MM.1S (cell line): Measurements from ENCODE around the gene CNGA3.

Source experiments
- DNase-seq: peaks from one replicate; pipeline ENCODE4 v3.0.0-alpha.2; 2015
- H2AFZ ChIP-seq: fragments of 300-600 bp; sonication (generic); 2 replicates; pipeline ENCODE4 v1.6.0; 2016; ENCODE audit warnings: antibody characterized with exemption, low read length
- H3F3A ChIP-seq: fragments of 300-600 bp; sonication (generic); 2 replicates; pipeline ENCODE4 v1.6.1; 2016; ENCODE audit warnings: mild to moderate bottlenecking, antibody characterized with exemption, low read length, moderate library complexity, mixed read lengths; ENCODE audit not compliant: insufficient read depth
- H3K27ac ChIP-seq: fragments of 300-600 bp; sonication (generic); 2 replicates; pipeline ENCODE4 v1.5.1; 2016; ENCODE audit warnings: mild to moderate bottlenecking, low read length
- H3K27me3 ChIP-seq: fragments of 300-600 bp; sonication (generic); replicated peaks from 2 replicates; pipeline ENCODE4 v1.6.0; 2016; ENCODE audit warnings: low read length; ENCODE audit not compliant: insufficient read depth
- H3K36me3 ChIP-seq: fragments of 300-600 bp; sonication (generic); replicated peaks from 2 replicates; pipeline ENCODE4 v1.6.1; 2016; ENCODE audit warnings: mild to moderate bottlenecking, low read length, mixed read lengths; ENCODE audit not compliant: insufficient read depth
- H3K4me1 ChIP-seq: fragments of 300-600 bp; sonication (generic); 2 replicates; pipeline ENCODE4 v1.6.1; 2016; ENCODE audit warnings: low read length, mixed read lengths
- H3K4me2 ChIP-seq: fragments of 300-600 bp; sonication (generic); 2 replicates; pipeline ENCODE4 v1.6.0; 2016; ENCODE audit warnings: low read depth, low read length
- H3K4me3 ChIP-seq: fragments of 300-600 bp; sonication (generic); 2 replicates; pipeline ENCODE4 v1.5.1; 2016; ENCODE audit warnings: low read length, mixed read lengths
- H3K79me2 ChIP-seq: fragments of 300-600 bp; sonication (generic); 2 replicates; pipeline ENCODE4 v1.6.1; 2016; ENCODE audit warnings: mixed run types, low read length, mixed read lengths
- H3K9ac ChIP-seq: fragments of 300-600 bp; sonication (generic); 2 replicates; pipeline ENCODE4 v1.6.1; 2016; ENCODE audit warnings: low read length, mixed read lengths
- H3K9me2 ChIP-seq: fragments of 300-600 bp; sonication (generic); replicated peaks from 2 replicates; pipeline ENCODE4 v1.6.1; 2016; ENCODE audit warnings: mild to moderate bottlenecking, low read length, mixed read lengths; ENCODE audit not compliant: insufficient read depth
- H3K9me3 ChIP-seq: fragments of 300-600 bp; sonication (generic); replicated peaks from 2 replicates; pipeline ENCODE4 v1.6.1; 2016; ENCODE audit warnings: mild to moderate bottlenecking, low read length, mixed read lengths; ENCODE audit not compliant: insufficient read depth
- H4K20me1 ChIP-seq: fragments of 300-600 bp; sonication (generic); 2 replicates; pipeline ENCODE4 v1.6.1; 2016; ENCODE audit warnings: mild to moderate bottlenecking, low read length, moderate library complexity, mixed read lengths; ENCODE audit not compliant: insufficient read depth
- CTCF ChIP-seq: fragments of 300-600 bp; sonication (generic); IDR thresholded peaks from 2 replicates; pipeline ENCODE4 v1.5.1; 2016; ENCODE audit warnings: antibody characterized with exemption, low read length, mixed read lengths
- EZH2 ChIP-seq: fragments of 300-600 bp; sonication (generic); optimal IDR thresholded peaks from 2 replicates; pipeline ENCODE3; 2017; ENCODE audit warnings: low read depth, mild to moderate bottlenecking, antibody characterized with exemption, low read length, mixed read lengths
- EZH2phosphoT487 ChIP-seq: fragments of 300-600 bp; sonication (generic); IDR thresholded peaks from 2 replicates; pipeline ENCODE4 v1.6.1; 2018; ENCODE audit warnings: antibody characterized with exemption, low read length

Gene CNGA3

GRCh38 chr2:98324181-98324580 lies 22.1 kb upstream of the CNGA3 start:
- no peak for TF ChIP-seq CTCF
- no peak for TF ChIP-seq EZH2phosphoT487
- no peak for TF ChIP-seq EZH2
- no peak overlapping the region for H3K27ac ChIP-seq
- DNase-seq, result no peak
- H3K4me1 ChIP-seq, result no peaks in the 10 kb centered on the region
- H3K9me3 ChIP-seq, result no peaks in the 10 kb centered on the region
- H3K36me3 ChIP-seq, result no peaks in the 10 kb centered on the region
- H3F3A ChIP-seq, result no peaks in the 10 kb centered on the region
- H2AFZ ChIP-seq, result no peak overlapping the region
- no peaks in the 10 kb centered on the region for H4K20me1 ChIP-seq
- H3K79me2 ChIP-seq, result no peaks in the 10 kb centered on the region
- no peak overlapping the region for H3K9ac ChIP-seq
- H3K9me2 ChIP-seq, result no peaks in the 10 kb centered on the region
- no peak overlapping the region for H3K4me2 ChIP-seq
- H3K27me3 ChIP-seq, result no peaks in the 10 kb centered on the region
- H3K4me3 ChIP-seq, result no peak overlapping the region

- no peak overlapping the region for H3K27ac ChIP-seq
- no peaks in the 10 kb centered on the region for H3K36me3 ChIP-seq
- no peaks in the 10 kb centered on the region for H4K20me1 ChIP-seq
- TF ChIP-seq CTCF, result no peak
- TF ChIP-seq EZH2phosphoT487, result no peak
- no peak for TF ChIP-seq EZH2
- no peak overlapping the region for H3K9ac ChIP-seq
- no peak overlapping the region for H2AFZ ChIP-seq
- no peak overlapping the region for H3K4me3 ChIP-seq
- DNase-seq, result no peak
- no peaks in the 10 kb centered on the region for H3K9me3 ChIP-seq
- H3K4me1 ChIP-seq, result no peaks in the 10 kb centered on the region
- H3K9me2 ChIP-seq, result no peaks in the 10 kb centered on the region
- H3K27me3 ChIP-seq, result no peaks in the 10 kb centered on the region
- no peak overlapping the region for H3K4me2 ChIP-seq
- no peaks in the 10 kb centered on the region for H3F3A ChIP-seq
- no peaks in the 10 kb centered on the region for H3K79me2 ChIP-seq
Measured at GRCh38 chr2:98327776-98328175, 18.5 kb upstream of the CNGA3 start.

GRCh38 chr2:98329549-98329948 lies 16.7 kb upstream of the CNGA3 start:
- Histone ChIP-seq H3K4me3 (no peak overlapping the region), H3K9me2 (no peaks in the 10 kb centered on the region), H3K27me3 (no peaks in the 10 kb centered on the region), H3K9ac (no peak overlapping the region), H3K79me2 (no peaks in the 10 kb centered on the region), H2AFZ (no peak overlapping the region), H4K20me1 (no peaks in the 10 kb centered on the region), H3K36me3 (no peaks in the 10 kb centered on the region), H3K9me3 (no peaks in the 10 kb centered on the region), H3K27ac (no peak overlapping the region), H3K4me1 (no peaks in the 10 kb centered on the region), H3K4me2 (no peak overlapping the region), H3F3A (no peaks in the 10 kb centered on the region)
- no peak for TF ChIP-seq EZH2
- TF ChIP-seq EZH2phosphoT487, result no peak
- TF ChIP-seq CTCF, result no peak
- no peak for DNase-seq
